ENCODE data around the gene KRTAP12-2. TPM values are rescaled to one million over a fixed set of nuclear protein-coding genes. Genes with fewer than 3 reads are reported as not detected.

The KRTAP12-2 gene
- total and polyA plus RNA-seq, 3 donors from 2014 or later, result 0.79 TPM; not detected in 2

- TF ChIP-seq CTCF (IDR thresholded peaks at IDR 0.05), result no peak
- no peak for TF ChIP-seq POLR2A (IDR thresholded peaks at IDR 0.05)
These were observed 41.0 kb downstream of the KRTAP12-2 start for GRCh38 chr21:44625756-44626155.

GRCh38 chr21:44623575-44623974 is 43.2 kb downstream of the KRTAP12-2 start:
- DNase-seq, result no peak
- TF ChIP-seq POLR2A (IDR thresholded peaks at IDR 0.05) (no peak), CTCF (IDR thresholded peaks at IDR 0.05) (no peak)
- H3K36me3 ChIP-seq (ENCODE audit: low read depth, missing control alignments), result no peaks in the 10 kb centered on the region
- H3K27ac ChIP-seq, result no peak overlapping the region
- no peak overlapping the region for H3K4me3 ChIP-seq
- H3K27me3 ChIP-seq, result no peaks in the 10 kb centered on the region
- intact Hi-C loops (cut with DNase I; ENCODE audit: low total_unique reads), result no loop called here
- H3K4me1 ChIP-seq, result no peaks in the 10 kb centered on the region
- H3K9me3 ChIP-seq, result no peaks in the 10 kb centered on the region

More at GRCh38 chr21:44625756-44626155, 41.0 kb downstream of the KRTAP12-2 start:
- no peak overlapping the region for H3K4me3 ChIP-seq
- no peak for DNase-seq
- 92 to 93% methylated on average over 7 of the region's 7 CpGs for WGBS, 2 donors
- no peaks in the 10 kb centered on the region for H3K27me3 ChIP-seq
- no peaks in the 10 kb centered on the region for H3K9me3 ChIP-seq
- no peak overlapping the region for H3K27ac ChIP-seq
- intact Hi-C loops (cut with DNase I; ENCODE audit: low total_unique reads), result no loop called here
- no peaks in the 10 kb centered on the region for H3K36me3 ChIP-seq (ENCODE audit: low read depth, missing control alignments)
- no peaks in the 10 kb centered on the region for H3K4me1 ChIP-seq

- WGBS, 2 donors, result 87 to 90% methylated on average over 6 of the region's 6 CpGs
- no peak for DNase-seq
- H3K36me3 ChIP-seq (ENCODE audit: low read depth, missing control alignments), result no peaks in the 10 kb centered on the region
- H3K27ac ChIP-seq, result no peak overlapping the region
- H3K4me1 ChIP-seq, result no peaks in the 10 kb centered on the region
- no peaks in the 10 kb centered on the region for H3K9me3 ChIP-seq
- intact Hi-C loops (cut with DNase I; ENCODE audit: low total_unique reads), result no loop called here
- TF ChIP-seq POLR2A (IDR thresholded peaks at IDR 0.05), result no peak
- no peak for TF ChIP-seq CTCF (IDR thresholded peaks at IDR 0.05)
- H3K4me3 ChIP-seq, result no peak overlapping the region
- H3K27me3 ChIP-seq, result no peaks in the 10 kb centered on the region
These were observed 46.8 kb downstream of the KRTAP12-2 start for GRCh38 chr21:44619886-44620285.

GRCh38 chr21:44618909-44619308 is 47.8 kb downstream of the KRTAP12-2 start:
- Histone ChIP-seq H3K36me3 (ENCODE audit: low read depth, missing control alignments) (no peaks in the 10 kb centered on the region), H3K27me3 (no peaks in the 10 kb centered on the region), H3K4me1 (no peaks in the 10 kb centered on the region), H3K27ac (no peak overlapping the region), H3K4me3 (no peak overlapping the region), H3K9me3 (no peaks in the 10 kb centered on the region)
- DNase-seq, result no peak
- intact Hi-C loops (cut with DNase I; ENCODE audit: low total_unique reads), result no loop called here
- TF ChIP-seq POLR2A (IDR thresholded peaks at IDR 0.05) (no peak), CTCF (IDR thresholded peaks at IDR 0.05) (no peak)
- WGBS, 2 donors, result 80 to 82% methylated on average over 3 of the region's 3 CpGs

DNA sequence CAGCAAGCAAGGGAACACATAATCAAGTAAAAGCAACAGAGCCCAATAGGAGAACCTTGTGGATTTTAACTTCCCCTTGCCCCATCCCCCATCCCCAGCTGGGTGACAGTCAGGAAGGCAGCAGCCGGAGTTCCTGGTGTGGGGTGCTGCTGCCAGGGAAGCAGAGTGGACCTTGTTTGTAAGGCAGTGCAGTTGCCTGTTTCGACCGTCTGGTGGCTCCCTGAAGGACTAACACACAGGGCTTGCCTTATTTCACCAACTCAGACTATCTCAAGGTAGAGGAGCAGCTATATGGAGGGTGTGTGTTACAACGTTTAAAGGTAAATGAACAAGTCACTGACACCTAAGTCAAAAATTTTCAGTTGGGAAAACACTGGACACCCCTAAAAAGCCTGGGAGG is 48.2 kb downstream of the KRTAP12-2 start:
- Histone ChIP-seq H3K27ac (no peak overlapping the region), H3K4me3 (no peak overlapping the region), H3K4me1 (no peaks in the 10 kb centered on the region), H3K9me3 (no peaks in the 10 kb centered on the region), H3K27me3 (no peaks in the 10 kb centered on the region), H3K36me3 (ENCODE audit: low read depth, missing control alignments) (no peaks in the 10 kb centered on the region)
- no peak for DNase-seq
- TF ChIP-seq CTCF (IDR thresholded peaks at IDR 0.05), result no peak
- TF ChIP-seq POLR2A (IDR thresholded peaks at IDR 0.05), result no peak
- WGBS, 2 donors, result 47% methylated on average over 4 of the region's 4 CpGs
- intact Hi-C loops (cut with DNase I; ENCODE audit: low total_unique reads), result no loop called here
